GM12801 (cell line): ENCODE data around the gene RGS5.

Experiments
- CTCF ChIP-seq: IDR thresholded peaks from one replicate; pipeline ENCODE4 v1.5.1; 2011; ENCODE audit warnings: control low read depth; ENCODE audit not compliant: insufficient read length; ENCODE audit errors: extremely low read depth

Gene RGS5

GRCh38 chr1:163169553-163169952 is 33.2 kb downstream of the RGS5 start:
- no peak for TF ChIP-seq CTCF

GRCh38 chr1:163168053-163168452 is 34.7 kb downstream of the RGS5 start:
- TF ChIP-seq CTCF = no peak

GRCh38 chr1:163166886-163167555 is 35.7 kb downstream of the RGS5 start:
- no peak for TF ChIP-seq CTCF

- no peak for TF ChIP-seq CTCF
These were observed 37.6 kb downstream of the RGS5 start for GRCh38 chr1:163165119-163165518.

- TF ChIP-seq CTCF = no peak
These were observed 38.7 kb downstream of the RGS5 start for GRCh38 chr1:163163881-163164582.

- TF ChIP-seq CTCF = no peak
These were observed 39.6 kb downstream of the RGS5 start for GRCh38 chr1:163163163-163163562.

GRCh38 chr1:163162381-163162914 is 40.3 kb downstream of the RGS5 start:
- TF ChIP-seq CTCF = no peak
